Uterus (tissue), 2 donors: Measurements from ENCODE around the gene SYTL5.

Source experiments
- POLR2A ChIP-seq, 2 donors: fragments of 450-650 bp; IDR thresholded peaks; one replicate each; pipeline ENCODE4 v1.6.1; 2016; ENCODE audit warnings: antibody characterized with exemption in 2 of 2, mild to moderate bottlenecking in 1 of 2, moderate library complexity in 1 of 2
- TF ChIP-seq, protein P1 (sequence below), 4 experiments: fragments of 200-600 bp in 2 of 4; fragments of 450-650 bp in 2 of 4; sonication (generic) in 2 of 4; IDR thresholded peaks; one replicate each; pipeline ENCODE4 v1.5.1; 2016 to 2019; ENCODE audit warnings: antibody characterized with exemption in 4 of 4, mild to moderate bottlenecking in 2 of 4, moderate library complexity in 1 of 4

DNA sequence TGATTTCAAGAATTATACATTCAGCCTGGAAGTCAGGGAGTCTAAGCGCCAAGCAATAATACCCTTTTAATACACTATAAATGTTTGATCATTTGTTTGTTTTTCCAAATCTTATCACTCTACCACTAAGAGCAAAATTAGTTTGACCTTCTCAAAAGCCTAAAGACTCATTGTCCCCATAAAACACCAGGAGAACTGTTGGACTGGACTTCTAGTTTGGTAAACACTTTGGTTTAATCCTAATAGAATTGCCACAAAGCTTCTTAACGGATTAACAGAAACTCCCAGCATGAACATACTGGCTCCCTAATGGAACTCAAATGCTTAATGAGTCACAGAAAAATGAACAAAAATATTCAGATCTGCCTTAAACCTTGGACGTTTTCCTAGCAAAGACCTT is 34.9 kb downstream of the SYTL5 start:
- TF ChIP-seq, protein P1, sequence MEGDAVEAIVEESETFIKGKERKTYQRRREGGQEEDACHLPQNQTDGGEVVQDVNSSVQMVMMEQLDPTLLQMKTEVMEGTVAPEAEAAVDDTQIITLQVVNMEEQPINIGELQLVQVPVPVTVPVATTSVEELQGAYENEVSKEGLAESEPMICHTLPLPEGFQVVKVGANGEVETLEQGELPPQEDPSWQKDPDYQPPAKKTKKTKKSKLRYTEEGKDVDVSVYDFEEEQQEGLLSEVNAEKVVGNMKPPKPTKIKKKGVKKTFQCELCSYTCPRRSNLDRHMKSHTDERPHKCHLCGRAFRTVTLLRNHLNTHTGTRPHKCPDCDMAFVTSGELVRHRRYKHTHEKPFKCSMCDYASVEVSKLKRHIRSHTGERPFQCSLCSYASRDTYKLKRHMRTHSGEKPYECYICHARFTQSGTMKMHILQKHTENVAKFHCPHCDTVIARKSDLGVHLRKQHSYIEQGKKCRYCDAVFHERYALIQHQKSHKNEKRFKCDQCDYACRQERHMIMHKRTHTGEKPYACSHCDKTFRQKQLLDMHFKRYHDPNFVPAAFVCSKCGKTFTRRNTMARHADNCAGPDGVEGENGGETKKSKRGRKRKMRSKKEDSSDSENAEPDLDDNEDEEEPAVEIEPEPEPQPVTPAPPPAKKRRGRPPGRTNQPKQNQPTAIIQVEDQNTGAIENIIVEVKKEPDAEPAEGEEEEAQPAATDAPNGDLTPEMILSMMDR (IDR thresholded peaks at IDR 0.05) = no peak
- TF ChIP-seq POLR2A (IDR thresholded peaks at IDR 0.05) = no peak
